OCI-LY3 (cell line): ENCODE data around the gene GPR61.

Experiments
- H2AFZ ChIP-seq: fragments of 200-600, 300-600 bp; shearing (Covaris generic); 2 replicates; pipeline ENCODE4 v1.6.0; 2014; ENCODE audit warnings: antibody characterized with exemption, low read depth, low read length
- H3K27ac ChIP-seq: fragments of 200-600, 300-600 bp; sonication (generic); 2 replicates; pipeline ENCODE4 v1.5.1; 2014; ENCODE audit warnings: mild to moderate bottlenecking, low read length, moderate library complexity, mixed read lengths
- H3K27me3 ChIP-seq: fragments of 200-600, 300-600 bp; sonication (generic); 2 replicates; pipeline ENCODE4 v1.6.1; 2014; ENCODE audit warnings: low read depth, low read length, mixed read lengths
- H3K36me3 ChIP-seq: fragments of 200-600, 300-600 bp; sonication (generic); replicated peaks from 2 replicates; pipeline ENCODE3; 2014; ENCODE audit warnings: low read depth, low read length, mixed read lengths
- H3K4me1 ChIP-seq: fragments of 300-600, 200-600 bp; sonication (generic); 2 replicates; pipeline ENCODE4 v1.6.1; 2014; ENCODE audit warnings: low read length, mixed read lengths
- H3K4me2 ChIP-seq: fragments of 200-600, 300-600 bp; sonication (generic); 2 replicates; pipeline ENCODE4 v1.6.1; 2014; ENCODE audit warnings: low read length, mixed read lengths
- H3K4me3 ChIP-seq: fragments of 300-600, 200-600 bp; sonication (generic); 2 replicates; pipeline ENCODE4 v1.5.1; 2014; ENCODE audit warnings: antibody characterized with exemption, mild to moderate bottlenecking, low read length, moderate library complexity
- H3K79me2 ChIP-seq: fragments of 300-600, 200-600 bp; shearing (Covaris generic); 2 replicates; pipeline ENCODE4 v1.6.1; 2014; ENCODE audit warnings: mild to moderate bottlenecking, low read length, mixed read lengths
- H3K9ac ChIP-seq: fragments of 300-600, 200-600 bp; shearing (Covaris generic); 2 replicates; pipeline ENCODE4 v1.6.0; 2014; ENCODE audit warnings: mild to moderate bottlenecking, low read length, moderate library complexity
- H3K9me3 ChIP-seq: fragments of 200-600, 300-600 bp; shearing (Covaris generic); 2 replicates; pipeline ENCODE4 v1.6.1; 2014; ENCODE audit warnings: low read length, mixed read lengths; ENCODE audit not compliant: insufficient read depth
- H4K20me1 ChIP-seq: fragments of 200-600, 300-600 bp; sonication (generic); 2 replicates; pipeline ENCODE4 v1.6.1; 2016; ENCODE audit warnings: low read length, mixed read lengths; ENCODE audit not compliant: insufficient read depth
- EZH2phosphoT487 ChIP-seq: fragments of 200-600 bp; shearing (Covaris generic); IDR thresholded peaks from 2 replicates; pipeline ENCODE4 v1.6.1; 2018; ENCODE audit warnings: antibody characterized with exemption, mixed run types, low read depth
- TF ChIP-seq, protein P1 (sequence below): fragments of 200-600, 300-600 bp; sonication (generic); IDR thresholded peaks from 2 replicates; pipeline ENCODE4 v1.5.1; 2014; ENCODE audit warnings: antibody characterized with exemption, low read length, low read depth

GPR61 gene

GRCh38 chr1:109567877-109568672, 28.4 kb downstream of the GPR61 start:
- no peak overlapping the region for H3K27ac ChIP-seq
- H3K79me2 ChIP-seq, result peaks cover 81% of the 10 kb centered on the region
- H3K27me3 ChIP-seq, result no peaks in the 10 kb centered on the region
- H4K20me1 ChIP-seq, result peaks cover 30% of the 10 kb centered on the region
- H3K4me1 ChIP-seq, result peaks cover 15% of the 10 kb centered on the region
- no peaks in the 10 kb centered on the region for H3K36me3 ChIP-seq
- H3K9me3 ChIP-seq, result no peaks in the 10 kb centered on the region
- H3K9ac ChIP-seq, result no peak overlapping the region
- TF ChIP-seq, protein P1, sequence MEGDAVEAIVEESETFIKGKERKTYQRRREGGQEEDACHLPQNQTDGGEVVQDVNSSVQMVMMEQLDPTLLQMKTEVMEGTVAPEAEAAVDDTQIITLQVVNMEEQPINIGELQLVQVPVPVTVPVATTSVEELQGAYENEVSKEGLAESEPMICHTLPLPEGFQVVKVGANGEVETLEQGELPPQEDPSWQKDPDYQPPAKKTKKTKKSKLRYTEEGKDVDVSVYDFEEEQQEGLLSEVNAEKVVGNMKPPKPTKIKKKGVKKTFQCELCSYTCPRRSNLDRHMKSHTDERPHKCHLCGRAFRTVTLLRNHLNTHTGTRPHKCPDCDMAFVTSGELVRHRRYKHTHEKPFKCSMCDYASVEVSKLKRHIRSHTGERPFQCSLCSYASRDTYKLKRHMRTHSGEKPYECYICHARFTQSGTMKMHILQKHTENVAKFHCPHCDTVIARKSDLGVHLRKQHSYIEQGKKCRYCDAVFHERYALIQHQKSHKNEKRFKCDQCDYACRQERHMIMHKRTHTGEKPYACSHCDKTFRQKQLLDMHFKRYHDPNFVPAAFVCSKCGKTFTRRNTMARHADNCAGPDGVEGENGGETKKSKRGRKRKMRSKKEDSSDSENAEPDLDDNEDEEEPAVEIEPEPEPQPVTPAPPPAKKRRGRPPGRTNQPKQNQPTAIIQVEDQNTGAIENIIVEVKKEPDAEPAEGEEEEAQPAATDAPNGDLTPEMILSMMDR, result no peak
- TF ChIP-seq EZH2phosphoT487, result no peak
- H3K4me3 ChIP-seq, result no peak overlapping the region
- peak overlapping the region; percentile 51; the same call in 1 of the 2 replicates for H3K4me2 ChIP-seq
- H2AFZ ChIP-seq, result no peak overlapping the region

DNA sequence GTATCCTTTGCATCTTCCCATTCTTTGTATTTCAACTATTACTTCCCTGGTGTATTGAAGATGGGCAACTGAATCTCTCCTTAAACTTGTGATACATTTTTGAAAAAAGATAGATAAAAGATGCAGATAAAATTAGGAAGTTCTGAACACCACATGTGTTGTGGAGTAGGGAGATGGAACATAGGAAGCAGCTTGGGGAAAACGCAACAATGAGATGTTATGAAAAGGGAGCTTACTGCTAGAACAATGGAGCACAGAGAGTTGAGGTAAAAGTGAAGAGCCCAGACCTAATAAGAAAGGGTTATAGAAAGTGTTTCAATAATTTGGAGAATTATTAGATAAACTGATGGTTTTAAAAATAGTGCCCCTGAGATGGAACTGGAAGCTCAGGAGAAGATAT, 29.7 kb downstream of the GPR61 start:
- Histone ChIP-seq H4K20me1 (peaks cover 31% of the 10 kb centered on the region), H2AFZ (no peak overlapping the region), H3K4me1 (peaks cover 27% of the 10 kb centered on the region), H3K9ac (no peak overlapping the region), H3K27ac (no peak overlapping the region), H3K27me3 (no peaks in the 10 kb centered on the region), H3K4me2 (peak overlapping the region; percentile 51), H3K79me2 (peaks cover 68% of the 10 kb centered on the region), H3K9me3 (no peaks in the 10 kb centered on the region), H3K4me3 (0 out of 2 replicates have a peak overlapping the region, but pooled peaks have one; percentile 35), H3K36me3 (no peaks in the 10 kb centered on the region)
- TF ChIP-seq, protein P1, result no peak
- no peak for TF ChIP-seq EZH2phosphoT487

- Histone ChIP-seq H2AFZ (no peak overlapping the region), H4K20me1 (peaks cover 31% of the 10 kb centered on the region), H3K4me3 (no peak overlapping the region), H3K9ac (no peak overlapping the region), H3K27me3 (no peaks in the 10 kb centered on the region), H3K79me2 (peaks cover 58% of the 10 kb centered on the region), H3K4me2 (no peak overlapping the region), H3K4me1 (peaks cover 28% of the 10 kb centered on the region), H3K27ac (no peak overlapping the region), H3K9me3 (no peaks in the 10 kb centered on the region), H3K36me3 (no peaks in the 10 kb centered on the region)
- TF ChIP-seq, protein P1, result no peak
- no peak for TF ChIP-seq EZH2phosphoT487
Observed at GRCh38 chr1:109570414-109570813, 30.7 kb downstream of the GPR61 start.

GRCh38 chr1:109573785-109574184, 34.1 kb downstream of the GPR61 start:
- H3K27me3 ChIP-seq, result no peaks in the 10 kb centered on the region
- no peak for TF ChIP-seq EZH2phosphoT487
- TF ChIP-seq, protein P1, result no peak
- H3K9me3 ChIP-seq, result no peaks in the 10 kb centered on the region
- peak overlapping the region; percentile 11; the same call in 1 of the 2 replicates for H3K4me2 ChIP-seq
- no peaks in the 10 kb centered on the region for H3K36me3 ChIP-seq
- no peak overlapping the region for H3K4me3 ChIP-seq
- H3K4me1 ChIP-seq, result peaks cover 21% of the 10 kb centered on the region
- no peak overlapping the region for H3K9ac ChIP-seq
- no peak overlapping the region for H2AFZ ChIP-seq
- H3K27ac ChIP-seq, result peak overlapping the region; percentile 21; the same call in 1 of the 2 replicates
- peaks cover 24% of the 10 kb centered on the region for H4K20me1 ChIP-seq
- peaks cover 32% of the 10 kb centered on the region for H3K79me2 ChIP-seq
